Measurements from ENCODE around the gene ZBTB25.

ZBTB25 gene

DNA sequence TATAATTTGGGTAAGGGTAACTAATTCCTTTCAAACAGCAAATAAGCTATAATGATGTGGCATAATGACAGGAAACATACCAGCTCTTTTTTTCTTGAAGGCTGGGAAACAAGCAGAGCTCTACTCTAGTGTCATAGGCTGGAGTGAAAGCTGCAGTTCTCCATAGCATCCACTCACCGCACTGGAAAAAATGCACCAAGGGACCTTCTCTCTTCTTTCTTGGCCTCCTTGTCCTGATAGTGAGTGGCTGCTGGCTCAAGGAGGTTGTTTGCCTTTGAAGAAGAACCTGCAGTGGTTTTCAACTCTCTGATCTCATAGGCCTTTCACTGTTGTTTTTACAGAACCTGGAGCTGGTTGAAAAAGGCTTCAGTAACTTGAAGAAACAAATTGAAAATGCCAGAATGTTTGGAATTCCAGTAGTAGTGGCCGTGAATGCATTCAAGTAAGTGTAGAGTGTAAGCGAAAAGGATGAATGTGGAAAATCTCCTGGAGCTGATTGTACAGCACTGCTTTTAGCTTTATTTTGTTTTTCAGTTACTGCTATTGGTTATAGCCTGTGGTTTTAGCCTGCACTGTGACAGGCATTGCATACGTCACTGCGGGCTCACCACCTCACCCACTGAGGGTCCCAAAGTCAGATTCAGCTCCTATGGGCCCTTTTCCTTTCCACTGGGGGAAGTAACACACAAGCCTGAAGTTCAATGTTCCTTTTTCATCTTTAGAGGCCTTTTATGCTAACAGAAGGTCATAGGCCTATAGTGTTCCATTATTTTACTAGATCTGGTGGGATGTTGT is 55.6 kb downstream of the ZBTB25 start:
- TF ChIP-seq, protein P1, sequence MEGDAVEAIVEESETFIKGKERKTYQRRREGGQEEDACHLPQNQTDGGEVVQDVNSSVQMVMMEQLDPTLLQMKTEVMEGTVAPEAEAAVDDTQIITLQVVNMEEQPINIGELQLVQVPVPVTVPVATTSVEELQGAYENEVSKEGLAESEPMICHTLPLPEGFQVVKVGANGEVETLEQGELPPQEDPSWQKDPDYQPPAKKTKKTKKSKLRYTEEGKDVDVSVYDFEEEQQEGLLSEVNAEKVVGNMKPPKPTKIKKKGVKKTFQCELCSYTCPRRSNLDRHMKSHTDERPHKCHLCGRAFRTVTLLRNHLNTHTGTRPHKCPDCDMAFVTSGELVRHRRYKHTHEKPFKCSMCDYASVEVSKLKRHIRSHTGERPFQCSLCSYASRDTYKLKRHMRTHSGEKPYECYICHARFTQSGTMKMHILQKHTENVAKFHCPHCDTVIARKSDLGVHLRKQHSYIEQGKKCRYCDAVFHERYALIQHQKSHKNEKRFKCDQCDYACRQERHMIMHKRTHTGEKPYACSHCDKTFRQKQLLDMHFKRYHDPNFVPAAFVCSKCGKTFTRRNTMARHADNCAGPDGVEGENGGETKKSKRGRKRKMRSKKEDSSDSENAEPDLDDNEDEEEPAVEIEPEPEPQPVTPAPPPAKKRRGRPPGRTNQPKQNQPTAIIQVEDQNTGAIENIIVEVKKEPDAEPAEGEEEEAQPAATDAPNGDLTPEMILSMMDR (IDR thresholded peaks at IDR 0.05; ENCODE audit: insufficient read depth, low read length, poor library complexity, severe bottlenecking) = no peak
- no peak for TF ChIP-seq EZH2phosphoT487 (conservative IDR thresholded peaks at IDR 0.05; ENCODE audit: low read length)
- H3K9me3 ChIP-seq (ENCODE audit: insufficient read depth, low read length) = no peaks in the 10 kb centered on the region
- H3K36me3 ChIP-seq (ENCODE audit: low read length) = peaks cover 24% of the 10 kb centered on the region
- no peak overlapping the region for H3K9ac ChIP-seq (ENCODE audit: low read length)
- H3K79me2 ChIP-seq (ENCODE audit: insufficient read depth, low read length) = no peaks in the 10 kb centered on the region
- H3K27ac ChIP-seq (ENCODE audit: low read depth, low read length) = peak overlapping the region; percentile 14; the same call in 1 of the 2 replicates
- H3K27me3 ChIP-seq (ENCODE audit: low read length) = no peaks in the 10 kb centered on the region
- H3K4me2 ChIP-seq (ENCODE audit: low read depth, low read length, poor library complexity, severe bottlenecking) = no peak overlapping the region
- no peaks in the 10 kb centered on the region for H4K20me1 ChIP-seq (ENCODE audit: low read depth, low read length)
- peaks cover 17% of the 10 kb centered on the region for H3F3A ChIP-seq (ENCODE audit: insufficient read depth)
- H3K4me3 ChIP-seq (ENCODE audit: insufficient read depth, low read length, poor library complexity, severe bottlenecking) = no peak overlapping the region
- H2AFZ ChIP-seq (ENCODE audit: low read depth, low read length, severe bottlenecking) = no peak overlapping the region
- no peaks in the 10 kb centered on the region for H3K9me2 ChIP-seq (replicated peaks; ENCODE audit: insufficient read depth, low read length)

DNA sequence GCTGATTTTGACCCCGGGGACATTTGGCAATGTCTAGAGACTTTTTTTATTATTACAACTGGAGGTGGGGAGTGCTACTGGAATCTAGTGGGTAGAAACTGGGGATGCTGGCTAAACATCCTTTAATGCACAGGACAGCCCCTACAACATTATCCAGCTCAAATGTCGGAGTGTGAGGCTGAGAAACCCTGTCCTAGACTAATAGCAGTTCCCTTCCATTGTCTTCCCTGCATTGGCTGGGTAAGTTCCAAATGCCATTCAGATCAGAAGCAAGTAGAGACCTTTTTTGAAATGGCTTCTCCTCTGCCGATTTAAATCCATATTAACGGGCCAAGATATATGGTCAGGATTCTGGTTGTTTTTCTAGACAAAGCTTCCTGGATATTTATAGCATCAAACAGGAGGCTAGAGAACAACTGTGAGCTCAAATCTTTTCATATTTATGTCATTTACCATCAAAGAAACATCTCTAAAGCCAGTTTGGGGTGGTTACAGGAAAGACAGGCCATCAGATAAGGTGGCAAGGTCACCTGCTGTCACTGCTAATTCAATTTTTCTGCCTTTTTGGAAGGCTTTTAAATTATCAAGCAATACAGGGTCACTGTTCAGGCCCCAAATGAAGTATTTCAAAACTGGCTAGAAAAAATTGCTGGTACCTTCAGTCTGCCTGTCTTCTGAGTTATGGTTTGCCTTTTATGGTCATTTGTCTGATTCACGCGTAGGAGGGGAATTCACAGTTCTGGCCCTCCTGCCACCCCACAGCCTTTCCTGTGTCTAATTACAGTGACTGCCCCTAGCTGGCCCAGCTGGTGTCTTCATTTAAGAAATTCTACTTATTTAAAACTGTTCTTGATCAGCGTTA is 58.4 kb downstream of the ZBTB25 start:
- Histone ChIP-seq H4K20me1 (ENCODE audit: low read depth, low read length) (no peaks in the 10 kb centered on the region), H3K9ac (ENCODE audit: low read length) (peak overlapping the region; percentile 46), H3K4me2 (ENCODE audit: low read depth, low read length, poor library complexity, severe bottlenecking) (peak overlapping the region; percentile 52), H3K79me2 (ENCODE audit: insufficient read depth, low read length) (no peaks in the 10 kb centered on the region), H2AFZ (ENCODE audit: low read depth, low read length, severe bottlenecking) (no peak overlapping the region), H3K36me3 (ENCODE audit: low read length) (peaks cover 18% of the 10 kb centered on the region), H3K27ac (ENCODE audit: low read depth, low read length) (peak overlapping the region; percentile 94), H3K9me2 (replicated peaks; ENCODE audit: insufficient read depth, low read length) (no peaks in the 10 kb centered on the region), H3K9me3 (ENCODE audit: insufficient read depth, low read length) (no peaks in the 10 kb centered on the region), H3F3A (ENCODE audit: insufficient read depth) (peaks cover 17% of the 10 kb centered on the region), H3K27me3 (ENCODE audit: low read length) (no peaks in the 10 kb centered on the region), H3K4me3 (ENCODE audit: insufficient read depth, low read length, poor library complexity, severe bottlenecking) (no peak overlapping the region)
- TF ChIP-seq, protein P1 (IDR thresholded peaks at IDR 0.05; ENCODE audit: insufficient read depth, low read length, poor library complexity, severe bottlenecking) = no peak
- TF ChIP-seq EZH2phosphoT487 (conservative IDR thresholded peaks at IDR 0.05; ENCODE audit: low read length) = no peak

DNA sequence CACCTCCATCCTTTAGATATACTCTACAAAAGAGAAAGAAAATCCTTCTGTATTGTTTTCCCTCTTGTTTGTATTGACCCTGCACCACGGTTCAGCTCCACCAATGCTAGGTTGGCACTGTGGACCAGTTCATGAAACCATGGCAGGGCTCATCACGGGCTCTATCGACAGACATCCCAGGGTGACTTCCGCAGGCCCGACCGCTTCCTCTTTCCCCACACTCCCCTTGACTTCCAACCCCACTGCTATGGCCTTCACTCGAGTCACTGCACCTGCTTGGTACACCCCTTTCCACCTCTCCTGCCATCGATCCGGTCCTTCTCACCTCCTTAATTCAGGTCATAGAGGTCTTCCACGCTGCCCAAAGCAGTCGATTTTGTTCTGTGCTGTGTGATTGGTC is 59.5 kb downstream of the ZBTB25 start:
- Histone ChIP-seq H3K4me3 (ENCODE audit: insufficient read depth, low read length, poor library complexity, severe bottlenecking) (no peak overlapping the region), H3K9ac (ENCODE audit: low read length) (peak overlapping the region; percentile 46; the same call in 1 of the 2 replicates), H3K27me3 (ENCODE audit: low read length) (no peaks in the 10 kb centered on the region), H3K36me3 (ENCODE audit: low read length) (peaks cover 22% of the 10 kb centered on the region), H3K9me3 (ENCODE audit: insufficient read depth, low read length) (no peaks in the 10 kb centered on the region), H3F3A (ENCODE audit: insufficient read depth) (peaks cover 17% of the 10 kb centered on the region), H4K20me1 (ENCODE audit: low read depth, low read length) (no peaks in the 10 kb centered on the region), H2AFZ (ENCODE audit: low read depth, low read length, severe bottlenecking) (no peak overlapping the region), H3K79me2 (ENCODE audit: insufficient read depth, low read length) (no peaks in the 10 kb centered on the region), H3K9me2 (replicated peaks; ENCODE audit: insufficient read depth, low read length) (no peaks in the 10 kb centered on the region), H3K27ac (ENCODE audit: low read depth, low read length) (peak overlapping the region; percentile 94), H3K4me2 (ENCODE audit: low read depth, low read length, poor library complexity, severe bottlenecking) (peak overlapping the region; percentile 52)
- TF ChIP-seq EZH2phosphoT487 (conservative IDR thresholded peaks at IDR 0.05; ENCODE audit: low read length) = no peak
- TF ChIP-seq, protein P1 (IDR thresholded peaks at IDR 0.05; ENCODE audit: insufficient read depth, low read length, poor library complexity, severe bottlenecking) = no peak
